ENCODE results near the gene KLHL33.

DNA sequence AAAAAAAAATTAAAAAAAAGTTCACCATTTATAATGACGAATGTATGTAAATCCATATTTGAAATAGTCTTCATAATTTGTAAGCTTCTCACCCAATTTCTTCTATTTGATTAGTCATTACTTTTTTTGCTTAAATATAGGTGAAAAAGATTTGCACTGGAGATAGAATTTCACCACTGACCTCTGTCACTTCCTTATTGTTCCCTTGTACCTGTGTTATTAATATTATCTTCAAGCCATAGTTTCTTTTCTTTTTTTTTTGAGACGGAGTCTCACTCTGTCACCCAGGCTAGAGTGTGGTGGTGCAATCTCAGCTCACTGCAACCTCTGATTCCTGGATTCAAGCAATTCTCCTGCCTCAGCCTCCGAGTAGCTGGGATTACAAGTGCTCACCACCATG is 38.5 kb downstream of the KLHL33 start:
- TF ChIP-seq EP300 (IDR thresholded peaks at IDR 0.05) (no peak), CTCF (IDR thresholded peaks at IDR 0.05) (no peak)
- TF ChIP-seq, protein P1, sequence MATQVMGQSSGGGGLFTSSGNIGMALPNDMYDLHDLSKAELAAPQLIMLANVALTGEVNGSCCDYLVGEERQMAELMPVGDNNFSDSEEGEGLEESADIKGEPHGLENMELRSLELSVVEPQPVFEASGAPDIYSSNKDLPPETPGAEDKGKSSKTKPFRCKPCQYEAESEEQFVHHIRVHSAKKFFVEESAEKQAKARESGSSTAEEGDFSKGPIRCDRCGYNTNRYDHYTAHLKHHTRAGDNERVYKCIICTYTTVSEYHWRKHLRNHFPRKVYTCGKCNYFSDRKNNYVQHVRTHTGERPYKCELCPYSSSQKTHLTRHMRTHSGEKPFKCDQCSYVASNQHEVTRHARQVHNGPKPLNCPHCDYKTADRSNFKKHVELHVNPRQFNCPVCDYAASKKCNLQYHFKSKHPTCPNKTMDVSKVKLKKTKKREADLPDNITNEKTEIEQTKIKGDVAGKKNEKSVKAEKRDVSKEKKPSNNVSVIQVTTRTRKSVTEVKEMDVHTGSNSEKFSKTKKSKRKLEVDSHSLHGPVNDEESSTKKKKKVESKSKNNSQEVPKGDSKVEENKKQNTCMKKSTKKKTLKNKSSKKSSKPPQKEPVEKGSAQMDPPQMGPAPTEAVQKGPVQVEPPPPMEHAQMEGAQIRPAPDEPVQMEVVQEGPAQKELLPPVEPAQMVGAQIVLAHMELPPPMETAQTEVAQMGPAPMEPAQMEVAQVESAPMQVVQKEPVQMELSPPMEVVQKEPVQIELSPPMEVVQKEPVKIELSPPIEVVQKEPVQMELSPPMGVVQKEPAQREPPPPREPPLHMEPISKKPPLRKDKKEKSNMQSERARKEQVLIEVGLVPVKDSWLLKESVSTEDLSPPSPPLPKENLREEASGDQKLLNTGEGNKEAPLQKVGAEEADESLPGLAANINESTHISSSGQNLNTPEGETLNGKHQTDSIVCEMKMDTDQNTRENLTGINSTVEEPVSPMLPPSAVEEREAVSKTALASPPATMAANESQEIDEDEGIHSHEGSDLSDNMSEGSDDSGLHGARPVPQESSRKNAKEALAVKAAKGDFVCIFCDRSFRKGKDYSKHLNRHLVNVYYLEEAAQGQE (IDR thresholded peaks at IDR 0.05) = no peak
